DND-41 (cell line): Measurements from ENCODE around the gene FOCAD.
A peak's percentile ranks its signal among the peaks of the same experiment; 100 is the strongest.

ENCODE experiments used
- ATAC-seq: fragments of 200-7000 bp; cut with Tn5 transposase; 3 replicates; pipeline ENCODE4 v1.9.1; 2021; ENCODE audit warnings: low read depth; ENCODE audit not compliant: insufficient read depth
- DNase-seq: peaks from one replicate; pipeline ENCODE4 v3.0.0-alpha.2; 2020
- H2AFZ ChIP-seq: 2 replicates; pipeline ENCODE4 v1.6.0; 2012; ENCODE audit warnings: low read depth, low read length
- H3K27ac ChIP-seq: 2 replicates; pipeline ENCODE4 v1.5.1; 2012; ENCODE audit warnings: low read length, inconsistent platforms
- H3K27me3 ChIP-seq: fragments of 200-600 bp; sonication (generic); 2 replicates; pipeline ENCODE4 v1.6.0; 2012; ENCODE audit warnings: low read length, mild to moderate bottlenecking, inconsistent platforms; ENCODE audit not compliant: insufficient read depth, poor library complexity
- H3K36me3 ChIP-seq: 2 replicates; pipeline ENCODE4 v1.5.1; 2012; ENCODE audit warnings: low read length, inconsistent platforms; ENCODE audit not compliant: insufficient read depth
- H3K4me1 ChIP-seq: 2 replicates; pipeline ENCODE4 v1.5.1; 2012; ENCODE audit warnings: mild to moderate bottlenecking, low read length; ENCODE audit not compliant: insufficient read depth
- H3K4me2 ChIP-seq: 2 replicates; pipeline ENCODE4 v1.6.0; 2012; ENCODE audit warnings: mild to moderate bottlenecking, moderate library complexity, low read length, inconsistent platforms; ENCODE audit not compliant: insufficient read depth
- H3K4me3 ChIP-seq, 2 experiments: fragments of 200-600 bp in 1 of 2; shearing (Covaris generic) in 1 of 2; 2 replicates each; pipeline ENCODE4 v1.5.1; 2012 to 2016; ENCODE audit warnings: inconsistent platforms in 2 of 2, low read length in 2 of 2, mild to moderate bottlenecking in 2 of 2, low read depth in 1 of 2, moderate library complexity in 1 of 2
- H3K79me2 ChIP-seq: 2 replicates; pipeline ENCODE4 v1.6.0; 2012; ENCODE audit warnings: low read length, inconsistent platforms; ENCODE audit not compliant: insufficient read depth
- H3K9ac ChIP-seq: 2 replicates; pipeline ENCODE4 v1.6.0; 2012; ENCODE audit warnings: low read depth, mild to moderate bottlenecking, inconsistent platforms, low read length, moderate library complexity
- H3K9me3 ChIP-seq: 2 replicates; pipeline ENCODE4 v1.5.1; 2012; ENCODE audit warnings: low read length, moderate library complexity, mild to moderate bottlenecking, inconsistent platforms; ENCODE audit not compliant: insufficient read depth, severe bottlenecking
- H4K20me1 ChIP-seq: 2 replicates; pipeline ENCODE4 v1.6.0; 2012; ENCODE audit warnings: low read length; ENCODE audit not compliant: insufficient read depth
- CTCF ChIP-seq: IDR thresholded peaks from 2 replicates; pipeline ENCODE4 v1.5.1; 2012; ENCODE audit warnings: borderline replicate concordance, low read length, moderate library complexity, mild to moderate bottlenecking; ENCODE audit not compliant: poor library complexity, severe bottlenecking; ENCODE audit errors: extremely low read depth
- EZH2 ChIP-seq: IDR thresholded peaks from 3 replicates; pipeline ENCODE4 v1.6.1; 2012; ENCODE audit warnings: borderline replicate concordance, low read depth, mild to moderate bottlenecking, moderate library complexity, low read length, inconsistent platforms; ENCODE audit not compliant: severe bottlenecking

The FOCAD gene

GRCh38 chr9:21001581-21001980 is 317.5 kb downstream of the FOCAD start:
- peaks cover 11% of the 10 kb centered on the region for H3K9me3 ChIP-seq
- peaks cover 18% of the 10 kb centered on the region for H3K36me3 ChIP-seq
- H2AFZ ChIP-seq: no peak overlapping the region
- H3K4me1 ChIP-seq: peaks cover 26% of the 10 kb centered on the region
- H3K27me3 ChIP-seq: no peaks in the 10 kb centered on the region
- ATAC-seq: peak; percentile 87
- TF ChIP-seq EZH2: no peak
- TF ChIP-seq CTCF: no peak
- no peak overlapping the region for H3K4me3 ChIP-seq
- H3K27ac ChIP-seq: peak overlapping the region; percentile 67
- peak overlapping the region; percentile 31 for H3K9ac ChIP-seq
- no peaks in the 10 kb centered on the region for H4K20me1 ChIP-seq
- H3K4me2 ChIP-seq: peak overlapping the region; percentile 51
- DNase-seq: peak; percentile 35
- H3K79me2 ChIP-seq: no peaks in the 10 kb centered on the region

GRCh38 chr9:21002040-21002439 is 318.0 kb downstream of the FOCAD start:
- peak overlapping the region; percentile 31 for H3K9ac ChIP-seq
- peaks cover 11% of the 10 kb centered on the region for H3K9me3 ChIP-seq
- ATAC-seq (peak; percentile 57), DNase-seq (no peak)
- no peaks in the 10 kb centered on the region for H4K20me1 ChIP-seq
- peak overlapping the region; percentile 51 for H3K4me2 ChIP-seq
- peaks cover 26% of the 10 kb centered on the region for H3K4me1 ChIP-seq
- TF ChIP-seq EZH2: no peak
- no peak for TF ChIP-seq CTCF
- peak overlapping the region in 1 of 2 experiments; percentile 16; a peak in 1 of 4 replicates for H3K4me3 ChIP-seq
- H3K79me2 ChIP-seq: no peaks in the 10 kb centered on the region
- H3K27me3 ChIP-seq: no peaks in the 10 kb centered on the region
- peak overlapping the region; percentile 43 for H2AFZ ChIP-seq
- peaks cover 18% of the 10 kb centered on the region for H3K36me3 ChIP-seq
- H3K27ac ChIP-seq: peak overlapping the region; percentile 67

- ATAC-seq: no peak
- Histone ChIP-seq H3K27ac (no peak overlapping the region), H3K4me1 (no peaks in the 10 kb centered on the region), H3K9me3 (no peaks in the 10 kb centered on the region), H3K79me2 (no peaks in the 10 kb centered on the region), H4K20me1 (no peaks in the 10 kb centered on the region), H3K4me3 (no peak overlapping the region), H2AFZ (no peak overlapping the region), H3K4me2 (no peak overlapping the region), H3K27me3 (no peaks in the 10 kb centered on the region), H3K36me3 (no peaks in the 10 kb centered on the region), H3K9ac (no peak overlapping the region)
- TF ChIP-seq EZH2: no peak
- TF ChIP-seq CTCF: no peak
- DNase-seq: no peak
These were observed 331.2 kb downstream of the FOCAD start for GRCh38 chr9:21015129-21015815.
